HG03039 (cell line): Measurements from ENCODE around the gene NMU.
"Not testable (repeated sequence)": the region's sequence is repeated elsewhere in the genome, so short reads cannot be mapped to it uniquely, and the experiment has no call there.

Experiments
- ATAC-seq: cut with Tn5 transposase; IDR thresholded peaks from one replicate; pipeline ENCODE4 v1.9.1; 2021; ENCODE audit warnings: mild to moderate bottlenecking, moderate library complexity; ENCODE audit not compliant: unreplicated experiment

NMU gene

DNA sequence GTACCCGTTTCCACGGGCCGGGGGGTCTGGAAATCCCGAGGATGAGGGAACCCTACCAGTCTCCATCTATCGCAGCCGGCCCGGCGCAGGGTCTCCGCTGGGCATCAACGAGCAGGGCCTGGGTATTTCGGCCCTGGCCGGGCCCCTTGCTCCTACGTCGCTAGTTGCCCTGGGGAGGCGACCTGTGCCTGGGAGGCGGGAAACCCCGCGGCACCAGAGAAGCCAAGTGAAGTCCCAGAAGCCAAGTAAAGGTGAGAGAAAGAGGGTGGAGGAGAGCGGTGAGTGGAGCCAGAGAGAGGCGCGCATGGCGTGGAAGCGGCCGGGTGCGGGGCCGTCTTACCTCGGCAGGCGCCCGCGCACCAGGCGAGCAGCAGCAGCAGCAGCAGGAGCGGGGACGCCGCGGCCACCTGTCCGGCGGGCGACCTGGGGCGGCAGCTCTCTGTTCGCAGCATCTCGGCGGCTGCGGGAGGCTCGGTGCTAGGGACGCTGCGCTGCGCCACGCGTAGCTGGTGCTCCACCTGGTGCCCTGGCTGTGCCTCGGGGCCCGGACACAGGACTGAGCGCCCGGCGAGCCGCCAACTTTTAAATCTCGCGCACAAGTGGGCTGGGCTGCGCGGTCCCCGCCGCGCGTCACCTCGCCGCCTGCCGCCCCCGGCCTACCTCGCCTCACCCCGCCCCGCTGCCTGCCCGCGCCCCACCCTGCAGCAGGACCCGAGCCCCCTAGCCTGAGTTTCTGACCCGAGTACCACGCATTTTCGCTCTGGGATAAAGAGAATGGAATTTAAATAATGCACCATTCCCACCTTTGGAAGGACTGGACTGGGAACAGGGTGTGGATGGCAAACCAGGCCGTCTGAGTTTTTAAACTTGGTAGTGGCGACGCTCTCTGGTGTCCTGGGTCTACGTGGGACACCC lies at the start of gene NMU:
Gene NMU (minus strand): TSS at position 558 of the 915 bp plus-strand sequence. CDS start 106 bp downstream, at position 452.
- ATAC-seq = no peak

- ATAC-seq = no peak
These were observed 48.2 kb upstream of the NMU start for GRCh38 chr4:55684276-55684675.

- not testable (repeated sequence) for ATAC-seq
These were observed 46.7 kb upstream of the NMU start for GRCh38 chr4:55682797-55683196.

DNA sequence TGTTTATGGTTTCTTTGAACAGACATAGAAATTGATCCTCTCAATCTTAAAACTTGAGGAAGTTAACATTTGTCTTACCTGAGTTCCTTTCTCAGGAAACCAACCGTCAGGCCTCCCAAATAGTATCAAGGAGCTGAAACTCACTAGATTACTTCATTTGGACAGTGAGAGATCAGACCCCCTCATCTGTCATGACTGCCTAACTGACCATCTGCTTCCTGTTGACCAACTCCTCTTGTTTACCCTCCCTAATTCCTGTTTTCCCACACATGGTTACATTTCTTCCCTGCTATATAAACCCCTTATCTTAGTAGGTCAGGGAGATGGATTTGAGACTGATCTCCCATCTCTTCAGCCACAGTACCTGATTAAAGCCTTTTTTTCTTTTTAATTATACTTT lies 46.2 kb upstream of the NMU start:
- no peak for ATAC-seq

DNA sequence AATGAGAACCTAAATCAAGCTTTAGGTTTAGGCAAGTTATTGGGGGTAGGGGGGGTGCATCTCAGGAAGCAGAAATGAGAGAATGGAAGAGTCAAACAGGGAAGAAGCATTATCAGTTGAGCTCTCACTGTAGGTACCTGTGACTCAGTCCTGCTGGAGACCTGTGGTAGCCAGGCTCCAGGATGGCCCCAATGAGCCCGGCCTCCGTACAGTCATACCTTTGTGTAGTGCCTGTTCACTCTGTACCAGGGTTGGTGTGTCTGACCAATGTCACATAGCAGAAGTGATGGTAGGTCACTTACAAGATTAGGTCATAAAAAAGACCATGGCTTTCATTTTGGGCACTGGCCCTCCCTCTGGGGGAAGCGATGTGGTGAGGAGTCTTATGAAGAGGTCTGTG lies 45.3 kb upstream of the NMU start:
- ATAC-seq = no peak

DNA sequence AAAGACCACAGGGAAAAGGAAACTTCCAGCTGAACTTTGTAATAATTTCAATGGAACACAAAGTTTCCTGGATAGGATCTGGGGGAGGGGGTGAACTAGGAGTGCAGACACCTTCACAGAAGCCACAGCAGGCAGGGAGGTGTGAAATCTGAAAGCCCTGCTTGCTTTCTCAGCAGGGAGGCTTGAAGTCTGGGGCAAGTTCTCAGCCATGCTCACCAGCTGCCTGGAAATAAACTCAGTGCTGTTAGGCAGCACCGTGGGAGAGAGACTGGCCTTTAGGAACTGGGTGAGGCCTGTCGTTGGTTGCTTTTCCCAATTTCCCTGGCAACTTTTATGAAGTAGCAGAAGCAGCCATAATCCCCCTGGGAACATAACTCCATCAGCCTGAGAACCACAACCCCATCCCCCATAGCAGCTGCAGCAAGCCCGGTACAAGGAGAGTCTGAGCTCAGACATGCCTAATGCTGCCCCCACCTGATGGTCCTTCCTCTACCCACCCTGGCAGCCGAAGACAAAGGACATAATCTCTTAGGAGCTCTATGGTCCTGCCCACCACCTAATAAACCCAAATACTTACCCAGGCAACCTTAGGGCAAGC lies 39.2 kb upstream of the NMU start:
- ATAC-seq = no peak

GRCh38 chr4:55673424-55673823 lies 37.3 kb upstream of the NMU start:
- no peak for ATAC-seq

- no peak for ATAC-seq
These were observed 35.6 kb upstream of the NMU start for GRCh38 chr4:55671667-55672066.

- ATAC-seq = no peak
These were observed 34.6 kb upstream of the NMU start for GRCh38 chr4:55670695-55671094.

- no peak for ATAC-seq
These were observed 32.4 kb upstream of the NMU start for GRCh38 chr4:55668449-55668848.

- no peak for ATAC-seq
These were observed 30.4 kb upstream of the NMU start for GRCh38 chr4:55666535-55666934.

- no peak for ATAC-seq
These were observed 27.0 kb upstream of the NMU start for GRCh38 chr4:55663145-55663544.

- ATAC-seq = no peak
These were observed 25.4 kb upstream of the NMU start for GRCh38 chr4:55661398-55662056.

GRCh38 chr4:55658657-55659056 lies 22.6 kb upstream of the NMU start:
- no peak for ATAC-seq

- ATAC-seq = no peak
These were observed 18.0 kb upstream of the NMU start for GRCh38 chr4:55654131-55654530.

- ATAC-seq = no peak
These were observed 14.4 kb upstream of the NMU start for GRCh38 chr4:55650483-55650882.

DNA sequence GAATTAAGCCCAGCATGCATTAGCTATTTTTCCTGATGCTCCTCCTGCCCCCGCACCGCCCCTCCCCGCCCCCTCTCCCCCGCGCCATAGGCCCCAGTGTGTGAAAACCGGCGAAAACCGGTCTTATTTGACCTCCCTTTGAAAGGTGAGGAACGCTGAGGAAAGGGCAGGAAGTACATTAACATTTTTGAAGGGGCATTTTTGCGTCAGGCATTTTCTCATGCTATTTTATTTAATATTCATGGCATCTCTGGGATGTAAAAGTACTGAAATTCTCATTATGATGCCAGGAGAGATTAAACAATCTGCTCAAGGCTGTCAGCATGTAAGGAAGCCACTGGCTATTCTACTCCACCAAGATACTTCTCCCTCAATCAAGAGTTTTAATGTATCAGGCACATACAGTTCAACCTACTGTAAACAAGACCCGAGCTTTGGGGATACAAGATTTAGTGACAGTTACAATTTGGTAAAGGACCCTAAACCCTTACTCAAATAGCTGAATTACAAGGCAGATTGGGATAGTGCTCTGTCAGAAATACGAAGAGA lies 1.2 kb upstream of the NMU start:
- ATAC-seq = no peak

DNA sequence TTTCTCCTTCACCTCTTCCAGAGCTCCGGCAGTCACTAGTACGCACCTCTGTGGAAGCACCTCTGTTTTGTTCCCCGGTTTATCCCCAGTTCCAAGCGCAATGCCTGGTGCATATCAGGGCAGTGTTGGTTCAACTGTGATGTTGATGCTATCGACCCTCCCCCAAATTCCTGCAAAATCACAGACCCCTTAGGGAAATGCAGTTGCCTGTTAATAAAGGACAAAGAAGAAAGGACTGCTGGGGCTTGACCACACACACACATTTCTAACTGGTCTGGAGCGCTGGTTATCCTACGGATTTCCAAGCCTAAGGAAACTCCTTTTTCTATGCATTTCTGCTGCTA lies 530 bp upstream of the NMU start:
- no peak for ATAC-seq

DNA sequence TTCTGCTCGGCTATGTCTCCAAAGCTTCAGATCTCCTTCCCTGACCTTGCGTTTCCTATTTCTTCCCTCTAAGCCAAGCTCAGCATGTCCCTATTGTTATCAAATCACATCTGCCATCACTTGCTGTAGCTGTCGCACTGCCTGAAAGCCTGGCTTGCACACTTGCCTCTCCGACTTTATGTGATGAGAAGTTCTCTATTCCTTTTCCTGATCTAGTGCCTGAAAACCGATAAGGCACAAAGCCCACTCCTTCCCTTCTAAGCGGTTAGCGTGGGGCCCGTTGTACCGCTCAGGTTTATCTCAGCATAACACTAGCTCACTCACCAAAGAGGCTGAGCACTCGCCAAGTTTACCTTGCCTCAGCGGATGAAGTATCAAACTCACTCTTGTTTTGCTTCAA lies 816 bp downstream of the NMU start:
- ATAC-seq = no peak

DNA sequence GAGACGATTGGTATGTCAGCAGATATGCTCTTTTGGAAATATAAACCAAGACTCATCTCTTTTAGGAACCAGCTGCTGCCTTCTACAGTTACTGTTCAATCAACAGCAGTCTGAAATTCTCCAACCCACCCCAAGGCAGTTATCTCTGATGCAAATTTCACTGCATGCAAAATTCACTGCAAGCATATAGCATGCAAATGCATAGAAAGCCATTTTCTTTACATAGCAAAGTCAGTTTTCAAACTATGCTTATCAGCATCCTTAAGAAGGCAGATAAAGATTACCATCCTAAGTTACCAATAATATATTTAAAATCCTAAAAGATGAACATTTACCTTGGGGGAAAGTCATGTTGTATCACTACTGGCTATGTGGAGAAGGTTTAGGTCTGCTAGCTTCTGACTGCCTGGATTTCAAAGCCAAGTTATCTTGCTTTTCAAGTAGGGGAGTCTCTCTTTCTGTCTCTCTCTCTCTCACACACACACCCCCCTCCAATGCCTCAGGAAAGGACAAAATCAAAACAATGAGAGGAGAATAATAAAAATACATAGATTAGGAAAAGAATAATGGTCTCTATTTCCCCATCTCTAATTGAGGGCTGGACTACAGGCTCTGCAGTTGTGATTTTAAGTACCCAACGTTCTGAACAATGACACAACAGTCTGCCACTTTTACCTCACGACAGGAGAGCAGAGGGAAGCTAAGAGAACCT lies 1.5 kb downstream of the NMU start:
- no peak for ATAC-seq

DNA sequence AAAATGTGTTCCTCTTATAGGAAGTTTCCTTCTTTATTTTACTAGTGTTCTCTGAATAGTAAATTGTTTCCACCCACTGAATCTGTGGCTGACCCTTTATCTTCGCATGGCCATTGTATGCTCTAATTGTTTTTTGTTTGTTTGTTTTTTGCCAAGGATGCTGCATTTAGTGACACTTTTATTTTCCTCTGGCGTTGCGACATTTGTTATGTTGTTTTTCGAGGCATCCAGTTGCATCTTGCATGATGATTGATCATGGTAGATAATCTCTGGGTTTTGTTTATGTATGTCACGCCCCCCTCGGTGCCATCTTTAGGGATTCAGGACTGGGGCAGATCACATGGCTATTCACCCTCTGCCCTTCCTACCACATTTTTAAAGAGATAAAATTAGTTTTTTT lies 2.2 kb downstream of the NMU start:
- no peak for ATAC-seq
